ENCODE results near the gene UNC5A. TPM values are rescaled to one million over a fixed set of nuclear protein-coding genes. Genes with fewer than 3 reads are reported as not detected.

UNC5A gene
- total and polyA plus RNA-seq, 7 experiments from 2014 or later: not detected

DNA sequence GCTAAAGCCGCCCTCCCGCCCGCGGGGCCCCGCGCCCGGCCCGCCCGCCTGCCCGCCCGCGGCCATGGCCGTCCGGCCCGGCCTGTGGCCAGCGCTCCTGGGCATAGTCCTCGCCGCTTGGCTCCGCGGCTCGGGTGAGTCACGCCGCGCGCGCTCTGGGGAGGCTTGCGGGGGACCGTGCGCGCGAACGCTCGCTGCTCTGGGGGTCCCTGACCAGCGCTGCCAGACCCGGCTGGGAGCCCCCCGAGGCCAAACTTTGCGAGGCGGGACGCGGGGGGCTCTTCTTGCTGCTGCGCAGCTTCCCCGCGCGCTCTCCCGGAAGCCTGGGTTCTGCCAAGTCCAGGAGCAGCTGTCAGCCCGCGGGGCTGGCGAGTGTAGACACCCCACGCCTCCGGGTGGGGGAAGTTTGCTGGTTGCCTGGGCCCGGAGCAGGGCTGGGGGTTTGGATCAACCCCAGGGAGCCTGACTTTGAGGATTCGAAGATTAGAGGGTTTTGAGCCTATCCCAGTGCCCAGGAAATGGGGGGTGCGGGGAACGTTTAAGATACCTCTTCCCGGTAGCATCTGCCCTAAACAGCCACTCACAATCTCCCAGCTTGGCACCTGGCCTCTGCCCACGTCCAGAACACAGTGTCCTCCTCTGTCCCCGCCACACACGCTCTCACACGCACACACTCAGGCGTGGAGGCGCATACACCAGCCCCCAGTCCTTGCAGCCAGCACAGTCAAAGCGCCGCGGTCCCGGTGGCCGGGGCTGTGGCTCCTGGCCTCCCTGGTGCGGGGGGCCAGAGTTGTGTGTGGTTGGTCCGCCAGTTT, 535 bp downstream of the UNC5A start:
- H3K27me3 Mint-ChIP-seq: peaks cover 69 to 80% (median 73%) of the 10 kb centered on the region in 5 donors
- H3K36me3 ChIP-seq (ENCODE audit: control insufficient read depth in 2 of 3, insufficient read depth in 3 of 3, low read length in 3 of 3): no peaks in the 10 kb centered on the region
- peak overlapping the region; percentile 9 for H3K4me3 ChIP-seq (ENCODE audit: low read length)
- H3K4me3 Mint-ChIP-seq: peak overlapping the region; percentile 55 to 91 (median 80)
- ChIA-PET POLR2A (no interaction called here), CTCF (no interaction called here)
- H3K36me3 Mint-ChIP-seq: no peaks in the 10 kb centered on the region
- H3K9me3 ChIP-seq (ENCODE audit: control insufficient read depth in 2 of 3, low read length in 3 of 3): no peaks in the 10 kb centered on the region
- peaks cover 7 to 17% (median 14%) of the 10 kb centered on the region in 7 donors for H3K4me1 Mint-ChIP-seq
- H3K27me3 ChIP-seq (ENCODE audit: control insufficient read depth in 2 of 2, insufficient read depth in 2 of 2, low read length in 2 of 2): peaks cover 0 to 4% of the 10 kb centered on the region in 2 donors
- H3K4me1 ChIP-seq (ENCODE audit: control insufficient read depth in 2 of 2, insufficient read depth in 2 of 2, low read length in 2 of 2): peaks cover 0 to 6% of the 10 kb centered on the region in 2 donors
- H3K9me3 Mint-ChIP-seq: peaks cover 0 to 4% (median 0%) of the 10 kb centered on the region in 11 donors
- no peak overlapping the region for H3K27ac ChIP-seq (ENCODE audit: low read depth, low read length)
- intact Hi-C loops (cut with micrococcal nuclease): loop anchor here (5.0 kb wide), 1 partner anchor 154 kb away; no protein-coding TSS in a partner anchor
- peak overlapping the region in 1 of 9 donors; percentile 65 for H3K27ac Mint-ChIP-seq
- DNase-seq (no peak), ATAC-seq (no peak)

DNA sequence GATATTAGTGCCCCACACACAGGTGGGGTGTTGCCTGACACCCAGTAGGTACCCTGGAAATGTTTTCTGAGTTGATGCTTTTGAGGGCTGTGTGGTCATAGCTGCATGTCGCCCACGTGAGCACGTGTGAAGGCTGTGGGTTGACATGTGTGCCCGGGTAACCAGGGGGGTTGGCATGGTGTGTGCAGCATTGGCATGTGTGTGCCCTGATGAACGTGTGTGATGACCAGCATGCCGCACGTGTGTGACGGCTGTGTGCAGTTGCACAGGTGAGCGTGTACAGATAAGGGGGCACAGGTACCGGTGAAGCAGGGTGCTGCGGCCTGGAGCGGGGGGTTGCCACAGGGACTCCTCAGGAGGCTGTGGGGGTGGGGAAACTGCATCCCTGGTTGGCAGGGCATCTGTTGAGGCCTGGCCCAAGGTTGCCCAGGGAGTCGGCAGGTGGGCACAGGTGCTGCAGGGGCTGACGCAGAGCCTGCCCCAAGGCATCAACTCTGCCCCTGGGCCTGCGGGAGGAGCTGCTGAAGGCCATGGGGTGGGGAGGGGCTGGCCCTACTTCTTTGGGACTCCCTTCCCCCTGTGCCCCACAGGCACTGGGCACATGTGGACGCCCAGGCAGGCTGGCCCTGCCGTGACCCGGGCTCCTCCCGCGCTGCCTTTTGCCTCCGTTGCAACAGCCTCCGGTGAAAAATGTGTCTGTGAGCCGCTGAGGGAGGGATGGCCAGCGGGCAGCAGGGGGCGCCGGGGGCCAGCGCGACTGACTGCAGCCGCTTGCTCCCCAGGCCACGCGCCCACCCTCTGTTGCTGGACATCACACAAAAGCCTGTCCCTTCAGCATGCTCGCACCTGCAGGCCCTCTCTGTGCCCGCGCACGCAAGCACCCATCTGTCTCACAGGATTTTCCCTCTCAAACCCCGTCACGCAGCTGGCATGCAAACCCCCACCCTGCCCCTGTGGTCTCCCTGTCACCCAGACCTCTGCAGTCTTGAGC, 2.2 kb downstream of the UNC5A start:
- ATAC-seq: no peak
- ChIA-PET CTCF (no interaction called here), POLR2A (no interaction called here)

DNA sequence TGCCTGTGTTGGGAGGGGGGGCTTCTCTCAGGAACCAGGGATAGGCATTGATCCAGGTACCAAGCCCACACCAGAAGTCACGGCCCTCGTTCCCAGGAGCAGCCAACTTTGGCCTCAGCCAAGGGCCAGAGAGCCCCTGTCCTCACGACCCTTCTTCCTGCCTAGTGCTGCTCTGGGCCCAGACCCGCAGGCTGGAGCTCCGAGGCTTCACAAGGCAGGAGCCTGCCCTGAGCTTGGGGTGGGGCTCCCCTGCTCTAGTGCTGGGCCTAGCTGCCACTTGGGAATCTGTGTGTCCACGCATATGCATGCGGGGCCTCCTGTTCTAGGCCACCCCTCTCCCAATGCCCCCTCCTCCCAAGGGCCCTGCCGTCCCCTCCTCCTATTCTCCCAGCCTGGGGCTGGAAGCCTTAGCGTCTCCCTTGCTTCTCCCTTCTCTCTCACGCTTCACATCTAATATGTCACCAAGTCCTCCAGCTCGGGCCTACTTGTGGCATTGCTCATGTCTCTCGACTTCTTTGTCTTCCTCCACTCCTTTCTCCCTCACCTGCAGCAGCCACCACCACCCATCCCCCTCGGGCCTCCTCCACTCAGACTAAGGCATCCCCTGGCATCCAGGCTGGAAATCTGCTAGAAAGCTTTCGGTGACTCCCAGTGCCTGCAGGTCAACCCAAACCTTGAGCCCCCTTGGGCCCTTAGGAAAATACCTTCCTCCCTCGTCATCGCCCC, 3.4 kb downstream of the UNC5A start:
- H3K4me3 Mint-ChIP-seq: peak overlapping the region in 1 of 10 donors; percentile 4
- Histone ChIP-seq H3K36me3 (ENCODE audit: control insufficient read depth in 2 of 3, insufficient read depth in 3 of 3, low read length in 3 of 3) (no peaks in the 10 kb centered on the region), H3K4me3 (ENCODE audit: low read length) (no peak overlapping the region), H3K9me3 (ENCODE audit: control insufficient read depth in 2 of 3, low read length in 3 of 3) (no peaks in the 10 kb centered on the region), H3K27me3 (ENCODE audit: control insufficient read depth in 2 of 2, insufficient read depth in 2 of 2, low read length in 2 of 2) (peaks cover 0 to 4% of the 10 kb centered on the region in 2 donors), H3K27ac (ENCODE audit: low read depth, low read length) (no peak overlapping the region), H3K4me1 (ENCODE audit: control insufficient read depth in 2 of 2, insufficient read depth in 2 of 2, low read length in 2 of 2) (peaks cover 6 to 9% of the 10 kb centered on the region in 2 donors)
- peak overlapping the region in 1 of 9 donors; percentile 11 for H3K27ac Mint-ChIP-seq
- CTCF ChIA-PET: no interaction called here
- intact Hi-C loops (cut with micrococcal nuclease): loop anchor here (2.0 to 5.0 kb wide), 2 partner anchors 145 to 156 kb away; no protein-coding TSS in a partner anchor
- no peak for DNase-seq
- H3K4me1 Mint-ChIP-seq: peaks cover 14 to 28% (median 22%) of the 10 kb centered on the region in 7 donors
- peaks cover 0 to 1% (median 0%) of the 10 kb centered on the region in 11 donors for H3K9me3 Mint-ChIP-seq
- POLR2A ChIA-PET: no interaction called here
- no peak for ATAC-seq
- H3K36me3 Mint-ChIP-seq: no peaks in the 10 kb centered on the region
- peaks cover 56 to 77% (median 66%) of the 10 kb centered on the region in 5 donors for H3K27me3 Mint-ChIP-seq

More for the DNA sequence above, 2.2 kb downstream of the UNC5A start:
- H3K27ac ChIP-seq (ENCODE audit: low read depth, low read length): no peak overlapping the region
- H3K9me3 ChIP-seq (ENCODE audit: control insufficient read depth in 2 of 3, low read length in 3 of 3): no peaks in the 10 kb centered on the region
- no peaks in the 10 kb centered on the region for H3K36me3 ChIP-seq (ENCODE audit: control insufficient read depth in 2 of 3, insufficient read depth in 3 of 3, low read length in 3 of 3)
- Mint-ChIP-seq H3K9me3 (peaks cover 0 to 1% (median 0%) of the 10 kb centered on the region in 11 donors), H3K27ac (no peak overlapping the region), H3K4me3 (peak overlapping the region in 7 of 10 donors; percentile 1 to 90 (median 70)), H3K4me1 (peaks cover 7 to 20% (median 15%) of the 10 kb centered on the region in 7 donors), H3K27me3 (peaks cover 61 to 78% (median 67%) of the 10 kb centered on the region in 5 donors), H3K36me3 (no peaks in the 10 kb centered on the region)
- peaks cover 0 to 6% of the 10 kb centered on the region in 2 donors for H3K4me1 ChIP-seq (ENCODE audit: control insufficient read depth in 2 of 2, insufficient read depth in 2 of 2, low read length in 2 of 2)
- DNase-seq: no peak
- peaks cover 0 to 4% of the 10 kb centered on the region in 2 donors for H3K27me3 ChIP-seq (ENCODE audit: control insufficient read depth in 2 of 2, insufficient read depth in 2 of 2, low read length in 2 of 2)
- intact Hi-C loops (cut with micrococcal nuclease): loop anchor here (2.0 to 5.0 kb wide), 2 partner anchors 146 to 155 kb away; no protein-coding TSS in a partner anchor
- H3K4me3 ChIP-seq (ENCODE audit: low read length): no peak overlapping the region

DNA sequence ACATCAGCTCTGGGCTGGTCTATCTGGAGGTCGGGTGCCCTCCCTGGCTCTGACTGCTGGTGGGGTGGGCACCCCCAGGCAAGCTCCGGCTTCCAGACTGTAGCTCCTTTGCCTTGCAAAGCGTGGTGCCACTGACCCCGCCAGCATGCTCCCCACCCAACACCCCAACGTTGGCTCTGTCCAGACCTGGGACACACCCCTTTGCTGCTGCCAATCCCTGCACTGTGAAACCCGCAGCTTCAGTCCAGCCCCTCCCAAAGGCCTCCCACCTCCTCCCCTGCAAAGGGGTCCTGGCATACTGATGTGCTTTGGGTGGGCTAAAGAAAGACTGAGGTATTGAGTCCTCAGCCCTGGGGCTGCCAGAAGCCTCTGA, 3.9 kb downstream of the UNC5A start:
- peaks cover 56 to 77% (median 66%) of the 10 kb centered on the region in 5 donors for H3K27me3 Mint-ChIP-seq
- H3K27ac Mint-ChIP-seq: peak overlapping the region in 1 of 9 donors; percentile 11
- Histone ChIP-seq H3K27ac (ENCODE audit: low read depth, low read length) (no peak overlapping the region), H3K36me3 (ENCODE audit: control insufficient read depth in 2 of 3, insufficient read depth in 3 of 3, low read length in 3 of 3) (no peaks in the 10 kb centered on the region), H3K4me3 (ENCODE audit: low read length) (no peak overlapping the region), H3K27me3 (ENCODE audit: control insufficient read depth in 2 of 2, insufficient read depth in 2 of 2, low read length in 2 of 2) (peaks cover 0 to 4% of the 10 kb centered on the region in 2 donors), H3K9me3 (ENCODE audit: control insufficient read depth in 2 of 3, low read length in 3 of 3) (no peaks in the 10 kb centered on the region), H3K4me1 (ENCODE audit: control insufficient read depth in 2 of 2, insufficient read depth in 2 of 2, low read length in 2 of 2) (peaks cover 6 to 11% of the 10 kb centered on the region in 2 donors)
- H3K36me3 Mint-ChIP-seq: no peaks in the 10 kb centered on the region
- CTCF ChIA-PET: no interaction called here
- no peak for DNase-seq
- POLR2A ChIA-PET: no interaction called here
- no peak overlapping the region for H3K4me3 Mint-ChIP-seq
- no peak for ATAC-seq
- H3K4me1 Mint-ChIP-seq: peaks cover 13 to 25% (median 19%) of the 10 kb centered on the region in 7 donors
- intact Hi-C loops (cut with micrococcal nuclease): loop anchor here (5.0 kb wide), 1 partner anchor 157 kb away; no protein-coding TSS in a partner anchor
- peaks cover 0 to 1% (median 0%) of the 10 kb centered on the region in 11 donors for H3K9me3 Mint-ChIP-seq

DNA sequence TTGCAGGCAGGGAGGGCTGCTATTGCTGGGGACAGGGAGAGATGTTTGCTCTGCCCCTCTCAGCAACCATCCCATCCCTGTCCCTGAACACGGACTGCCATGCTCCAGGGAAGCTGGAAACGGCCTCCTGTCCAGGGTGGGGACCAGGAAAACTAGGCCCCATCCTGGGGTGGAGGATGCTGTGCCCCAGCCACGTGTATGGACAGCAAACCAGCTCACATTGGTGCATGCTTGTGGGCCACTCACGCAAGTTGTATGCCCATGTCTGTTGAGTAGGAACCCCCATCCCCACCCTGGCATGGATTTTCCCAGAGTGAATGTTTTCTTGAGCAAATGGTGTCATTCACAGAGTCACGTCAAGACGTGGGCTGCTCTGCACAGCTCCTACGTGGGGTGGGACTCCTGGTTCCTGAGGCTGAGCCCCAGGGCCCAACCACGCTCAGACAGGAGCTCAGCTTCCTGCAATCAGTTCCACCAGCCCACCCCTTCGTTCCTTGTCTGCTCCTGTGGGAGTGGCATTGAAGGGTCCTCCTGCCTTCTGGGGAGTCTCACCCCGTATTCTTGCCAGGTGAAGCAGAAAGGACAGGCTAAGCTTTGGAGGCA, 4.6 kb downstream of the UNC5A start:
- ChIA-PET POLR2A (no interaction called here), CTCF (no interaction called here)
- H3K27ac Mint-ChIP-seq: no peak overlapping the region
- no peak overlapping the region for H3K27ac ChIP-seq (ENCODE audit: low read depth, low read length)
- H3K4me3 ChIP-seq (ENCODE audit: low read length): no peak overlapping the region
- H3K9me3 ChIP-seq (ENCODE audit: control insufficient read depth in 2 of 3, low read length in 3 of 3): no peaks in the 10 kb centered on the region
- peaks cover 6 to 11% of the 10 kb centered on the region in 2 donors for H3K4me1 ChIP-seq (ENCODE audit: control insufficient read depth in 2 of 2, insufficient read depth in 2 of 2, low read length in 2 of 2)
- no peaks in the 10 kb centered on the region for H3K36me3 ChIP-seq (ENCODE audit: control insufficient read depth in 2 of 3, insufficient read depth in 3 of 3, low read length in 3 of 3)
- H3K4me3 Mint-ChIP-seq: no peak overlapping the region
- H3K27me3 Mint-ChIP-seq: peaks cover 59 to 80% (median 69%) of the 10 kb centered on the region in 5 donors
- no peak for DNase-seq
- no peak for ATAC-seq
- H3K27me3 ChIP-seq (ENCODE audit: control insufficient read depth in 2 of 2, insufficient read depth in 2 of 2, low read length in 2 of 2): no peaks in the 10 kb centered on the region
- peaks cover 10 to 22% (median 16%) of the 10 kb centered on the region in 7 donors for H3K4me1 Mint-ChIP-seq
- H3K9me3 Mint-ChIP-seq: peaks cover 0 to 3% (median 0%) of the 10 kb centered on the region in 11 donors
- H3K36me3 Mint-ChIP-seq: no peaks in the 10 kb centered on the region
- intact Hi-C loops (cut with micrococcal nuclease): loop anchor here (5.0 kb wide), 1 partner anchor 158 kb away; no protein-coding TSS in a partner anchor

Data from naive thymus-derived CD4-positive, alpha-beta T cell (primary cell).